Mucosa of descending colon (tissue), 3 donors: ENCODE data around the gene IQGAP1. TPM values are rescaled to one million over a fixed set of nuclear protein-coding genes. Genes with fewer than 3 reads are reported as not detected.
"Not testable (repeated sequence)": the region's sequence is repeated elsewhere in the genome, so short reads cannot be mapped to it uniquely, and the experiment has no call there.

ENCODE experiments used
- ATAC-seq: fragments of 200-7000 bp; cut with Tn5 transposase; one replicate; pipeline ENCODE4 v1.9.1; 2020; ENCODE audit warnings: mild to moderate bottlenecking, moderate library complexity
- DNase-seq, 3 donors: peaks; one replicate each; pipeline ENCODE4 v3.0.0-alpha.2; 2020
- H3K36me3 ChIP-seq: fragments of 200-600 bp; one replicate; pipeline ENCODE4 v1.8.0; 2021; ENCODE audit warnings: low read depth, mild to moderate bottlenecking
- H3K4me1 ChIP-seq: fragments of 200-600 bp; one replicate; pipeline ENCODE4 v1.8.0; 2021; ENCODE audit warnings: low read depth, mild to moderate bottlenecking
- H3K4me3 ChIP-seq: fragments of 200-600 bp; one replicate; pipeline ENCODE4 v1.8.0; 2021; ENCODE audit warnings: mild to moderate bottlenecking
- H3K9me3 ChIP-seq: fragments of 200-600 bp; one replicate; pipeline ENCODE4 v1.8.0; 2021; ENCODE audit warnings: mild to moderate bottlenecking
- CTCF ChIP-seq: fragments of 200-600 bp; IDR thresholded peaks from one replicate; pipeline ENCODE4 v1.8.0; 2022; ENCODE audit warnings: antibody characterized with exemption, mild to moderate bottlenecking
- intact Hi-C, 2 donors: fragments of 100-400 bp; cut with DNase I in 1 of 2; cut with micrococcal nuclease in 1 of 2; formaldehyde crosslinking; loops; one replicate each; pipeline versions ENCODE4 v1.11.0 to v1.11.1; 2022; cut with DNase I, micrococcal nuclease
- total RNA-seq, 3 donors: library from RNA; stranded (reverse); fragmentation: NEBNext Ultra II Directional in 2 of 3; extraction: Animal tissue kit (Norgen Biotek cat#: 25700) in 2 of 3; gene quantifications; one replicate each; pipeline versions ENCODE4 v1.2.1 to v1.2.4, GENCODE V29; 2021 to 2023
- donor health status: DM: no; HTN: no; CAD: no; lungs with moderate emphysema.
- donor health status: DM: no; HTN: no; CAD: no.
- donor health status: DM: no; HTN: yes; CAD: no.

Gene IQGAP1
- total RNA-seq, 3 donors from 2014 or later: 186 to 242 (median 206) TPM

- intact Hi-C loops: no loop called here
- no peak overlapping the region for H3K4me3 ChIP-seq
- H3K36me3 ChIP-seq: no peaks in the 10 kb centered on the region
- peaks cover 69% of the 10 kb centered on the region for H3K4me1 ChIP-seq
- no peak for DNase-seq
- H3K9me3 ChIP-seq: no peaks in the 10 kb centered on the region
- ATAC-seq: no peak
- TF ChIP-seq CTCF: no peak
Observed at GRCh38 chr15:90405055-90405607, 17.1 kb downstream of the IQGAP1 start.

- H3K4me3 ChIP-seq: no peak overlapping the region
Observed at GRCh38 chr15:90407336-90407735, 19.3 kb downstream of the IQGAP1 start.

GRCh38 chr15:90407871-90408317 lies 19.9 kb downstream of the IQGAP1 start:
- no peaks in the 10 kb centered on the region for H3K36me3 ChIP-seq
- TF ChIP-seq CTCF: no peak
- H3K4me1 ChIP-seq: peaks cover 56% of the 10 kb centered on the region
- no peaks in the 10 kb centered on the region for H3K9me3 ChIP-seq
- DNase-seq (no peak), ATAC-seq (peak; percentile 90)
- intact Hi-C loops: no loop called here
- no peak overlapping the region for H3K4me3 ChIP-seq

More at GRCh38 chr15:90407336-90407735, 19.3 kb downstream of the IQGAP1 start:
- Histone ChIP-seq H3K9me3 (no peaks in the 10 kb centered on the region), H3K4me1 (peaks cover 56% of the 10 kb centered on the region), H3K36me3 (no peaks in the 10 kb centered on the region)
- intact Hi-C loops: no loop called here
- TF ChIP-seq CTCF: no peak
- no peak for DNase-seq
- no peak for ATAC-seq

GRCh38 chr15:90408657-90409056 lies 20.6 kb downstream of the IQGAP1 start:
- no peak for TF ChIP-seq CTCF

GRCh38 chr15:90409587-90409986 lies 21.5 kb downstream of the IQGAP1 start:
- peaks cover 57% of the 10 kb centered on the region for H3K4me1 ChIP-seq
- not testable (repeated sequence) for ATAC-seq

More at GRCh38 chr15:90408657-90409056, 20.6 kb downstream of the IQGAP1 start:
- no peak for ATAC-seq
- DNase-seq: no peak
- intact Hi-C loops: no loop called here
- Histone ChIP-seq H3K4me3 (no peak overlapping the region), H3K36me3 (no peaks in the 10 kb centered on the region), H3K4me1 (peaks cover 55% of the 10 kb centered on the region), H3K9me3 (no peaks in the 10 kb centered on the region)

GRCh38 chr15:90410316-90410715 lies 22.3 kb downstream of the IQGAP1 start:
- intact Hi-C loops, H3K9me3 ChIP-seq, ATAC-seq, DNase-seq, H3K4me3 ChIP-seq, H3K36me3 ChIP-seq: not testable (repeated sequence)
- peaks cover 52% of the 10 kb centered on the region for H3K4me1 ChIP-seq

More at GRCh38 chr15:90409587-90409986, 21.5 kb downstream of the IQGAP1 start:
- DNase-seq, intact Hi-C loops, H3K36me3 ChIP-seq, H3K4me3 ChIP-seq, H3K9me3 ChIP-seq: not testable (repeated sequence)

GRCh38 chr15:90411176-90411575 lies 23.1 kb downstream of the IQGAP1 start:
- intact Hi-C loops: no loop called here
- H3K9me3 ChIP-seq: no peaks in the 10 kb centered on the region
- no peaks in the 10 kb centered on the region for H3K36me3 ChIP-seq
- DNase-seq (no peak), ATAC-seq (no peak)
- no peak overlapping the region for H3K4me3 ChIP-seq
- H3K4me1 ChIP-seq: peaks cover 50% of the 10 kb centered on the region
- no peak for TF ChIP-seq CTCF
